GM12801 (cell line): Measurements from ENCODE around the gene TBR1.

Experiments used
- CTCF ChIP-seq: IDR thresholded peaks from one replicate; pipeline ENCODE4 v1.5.1; 2011; ENCODE audit warnings: control low read depth; ENCODE audit not compliant: insufficient read length; ENCODE audit errors: extremely low read depth

Gene TBR1

GRCh38 chr2:161415987-161416707, at the start of gene TBR1:
Gene TBR1, plus strand, starts transcription at chr2:161416297. Its CDS starts 114 bp downstream, at chr2:161416411.
- TF ChIP-seq CTCF, result no peak

- no peak for TF ChIP-seq CTCF
Measured at GRCh38 chr2:161367675-161368074, 48.4 kb upstream of the TBR1 start.

GRCh38 chr2:161369311-161369710, 46.8 kb upstream of the TBR1 start:
- no peak for TF ChIP-seq CTCF

GRCh38 chr2:161370981-161371380, 45.1 kb upstream of the TBR1 start:
- TF ChIP-seq CTCF, result no peak

- TF ChIP-seq CTCF, result no peak
Measured at GRCh38 chr2:161371869-161372268, 44.2 kb upstream of the TBR1 start.

- no peak for TF ChIP-seq CTCF
Measured at GRCh38 chr2:161373942-161374341, 42.2 kb upstream of the TBR1 start.

- TF ChIP-seq CTCF, result no peak
Measured at GRCh38 chr2:161374446-161374845, 41.7 kb upstream of the TBR1 start.
